ENCODE measurements around the gene WSB2.
"Not testable (repeated sequence)": the region's sequence is repeated elsewhere in the genome, so short reads cannot be mapped to it uniquely, and the experiment has no call there.

Gene WSB2

DNA sequence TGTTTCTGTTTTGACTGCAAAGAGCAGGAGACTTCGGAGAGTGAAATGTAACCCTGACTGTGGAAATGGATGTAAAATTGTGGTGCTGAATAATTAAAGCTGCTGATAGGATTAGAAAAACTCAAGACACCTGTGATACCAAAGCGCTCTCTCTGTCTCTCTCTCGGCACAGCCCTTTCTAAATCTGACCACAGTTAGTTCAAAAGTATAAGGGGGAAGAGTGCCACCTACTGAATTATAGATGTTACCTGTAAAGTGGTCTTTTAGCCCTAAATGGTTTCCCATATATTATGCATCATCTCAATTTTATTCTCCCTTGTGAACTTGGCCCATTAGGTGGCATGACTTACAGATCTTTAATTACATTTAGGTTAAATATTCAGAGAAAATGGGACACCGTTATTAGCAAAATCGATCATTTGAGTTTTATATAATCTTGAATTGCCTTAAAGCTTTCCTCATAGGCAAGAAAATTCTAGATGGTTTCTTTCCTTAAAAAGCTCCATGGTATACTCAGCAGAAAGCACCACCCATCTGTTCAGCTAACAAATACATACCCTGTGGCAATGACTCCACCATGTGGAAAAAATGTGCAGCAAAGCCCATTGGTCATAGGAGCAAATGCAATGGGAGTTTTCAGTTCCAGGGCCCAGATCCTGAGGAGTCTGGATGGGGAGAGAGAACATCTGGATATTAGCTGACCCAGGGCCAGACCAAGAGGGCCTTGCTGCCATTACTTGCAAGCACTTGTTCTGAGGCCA, 26.4 kb downstream of the WSB2 start:
- DNase-seq = no peak

DNA sequence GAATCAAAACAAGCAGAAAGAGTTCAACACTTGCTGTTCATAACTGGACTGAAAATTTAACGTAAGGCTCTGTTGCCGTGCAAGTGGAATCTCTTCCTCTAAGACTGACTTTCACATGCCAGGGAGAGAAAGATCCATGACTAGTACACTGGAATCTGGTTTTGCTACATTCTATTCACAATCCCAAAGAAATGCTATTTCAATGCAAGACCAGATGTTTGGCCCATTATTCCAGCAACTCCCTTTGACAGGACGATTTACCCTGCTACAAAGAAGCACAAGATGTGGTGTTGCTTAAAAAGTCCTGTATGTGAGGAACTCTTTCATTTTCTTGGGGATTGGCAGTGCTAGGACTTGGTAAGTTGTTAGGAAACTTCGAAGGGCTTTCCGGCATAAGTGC, 27.1 kb downstream of the WSB2 start:
- no peak for DNase-seq

- no peak for DNase-seq
These were observed 27.7 kb downstream of the WSB2 start for GRCh38 chr12:118033323-118033722.

GRCh38 chr12:118032188-118032587, 28.8 kb downstream of the WSB2 start:
- no peak for DNase-seq

- no peak for DNase-seq
These were observed 31.8 kb downstream of the WSB2 start for GRCh38 chr12:118029166-118029565.

GRCh38 chr12:118025168-118025567, 35.8 kb downstream of the WSB2 start:
- DNase-seq = no peak

DNA sequence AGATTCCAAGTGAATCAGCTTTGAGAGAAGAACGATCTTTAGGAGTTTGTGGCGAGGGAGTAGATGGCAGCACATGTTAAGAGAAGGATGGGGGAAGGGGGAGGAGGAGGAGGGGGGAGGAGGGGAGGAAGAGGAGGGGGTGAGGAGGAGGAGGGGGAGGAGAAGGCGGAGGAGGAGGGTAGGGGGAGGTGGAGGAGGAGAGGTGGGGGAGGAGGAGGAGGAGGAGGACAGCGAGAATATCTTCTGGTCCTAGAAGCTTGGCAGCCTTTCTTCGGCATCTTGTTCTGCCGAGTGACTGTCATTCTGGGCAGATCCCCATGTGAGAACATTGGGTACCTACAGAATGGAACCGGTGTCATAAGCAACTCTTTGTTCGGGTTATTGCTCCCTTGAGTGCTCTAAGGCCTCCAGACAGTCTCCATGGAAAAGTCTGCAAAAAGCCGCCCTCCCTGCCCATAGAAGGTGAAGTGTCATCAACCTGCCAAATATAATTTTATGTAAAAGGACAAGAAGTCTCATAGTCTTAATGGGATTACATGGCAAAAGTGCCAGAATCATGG, 37.6 kb downstream of the WSB2 start:
- no peak for DNase-seq

GRCh38 chr12:118022728-118023109, 38.3 kb downstream of the WSB2 start:
- DNase-seq = no peak

DNA sequence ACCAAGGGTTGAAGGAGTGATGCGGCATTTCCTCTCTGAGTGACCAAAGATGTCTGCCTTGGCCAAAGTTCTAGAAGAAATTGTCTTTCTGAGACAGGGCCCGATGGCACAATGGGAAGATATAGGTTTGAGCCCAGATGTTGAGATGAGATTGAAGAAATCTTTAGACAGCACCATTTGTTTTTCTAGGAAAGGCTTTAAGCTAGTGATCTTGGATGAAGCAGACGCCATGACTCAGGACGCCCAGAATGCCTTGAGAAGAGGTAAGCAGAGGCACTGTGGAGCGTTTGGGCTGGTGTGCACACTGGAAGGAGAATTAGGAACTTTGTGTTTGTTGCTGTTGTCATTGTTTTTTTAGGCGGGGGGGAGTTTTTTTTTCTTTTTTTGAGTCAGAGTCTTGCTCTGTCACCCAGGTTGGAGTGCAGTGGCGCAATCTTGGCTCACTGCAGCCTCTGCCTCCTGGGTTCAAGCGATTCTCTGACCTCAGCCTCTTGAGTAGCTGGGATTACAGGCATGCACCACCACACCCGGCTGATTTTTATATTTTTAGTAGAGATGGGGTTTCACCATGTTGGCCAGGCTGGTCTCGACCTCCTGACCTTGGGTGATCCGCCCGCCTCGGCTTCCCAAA, 38.8 kb downstream of the WSB2 start:
- not testable (repeated sequence) for DNase-seq

DNA sequence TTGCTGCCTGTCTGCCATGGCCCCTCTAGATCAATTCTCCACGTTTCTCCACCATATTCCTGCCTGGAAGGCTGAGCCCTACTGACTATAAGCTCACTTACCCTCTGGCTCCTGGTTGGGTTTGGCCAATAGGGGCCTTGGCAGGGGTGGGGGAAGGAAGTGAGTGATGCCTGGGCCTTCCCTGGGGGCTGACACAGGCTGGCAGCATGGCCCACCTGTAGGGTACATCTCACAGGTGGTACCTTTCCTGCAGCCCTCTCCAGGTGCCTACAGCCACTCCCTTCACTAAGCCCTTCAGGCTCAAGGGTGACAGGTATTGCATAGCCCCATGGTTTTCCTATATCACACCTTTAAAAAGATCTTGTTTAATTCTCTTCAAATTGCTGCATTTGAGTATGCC, 40.9 kb downstream of the WSB2 start:
- no peak for DNase-seq

GRCh38 chr12:118017926-118018325, 43.1 kb downstream of the WSB2 start:
- no peak for DNase-seq

DNA sequence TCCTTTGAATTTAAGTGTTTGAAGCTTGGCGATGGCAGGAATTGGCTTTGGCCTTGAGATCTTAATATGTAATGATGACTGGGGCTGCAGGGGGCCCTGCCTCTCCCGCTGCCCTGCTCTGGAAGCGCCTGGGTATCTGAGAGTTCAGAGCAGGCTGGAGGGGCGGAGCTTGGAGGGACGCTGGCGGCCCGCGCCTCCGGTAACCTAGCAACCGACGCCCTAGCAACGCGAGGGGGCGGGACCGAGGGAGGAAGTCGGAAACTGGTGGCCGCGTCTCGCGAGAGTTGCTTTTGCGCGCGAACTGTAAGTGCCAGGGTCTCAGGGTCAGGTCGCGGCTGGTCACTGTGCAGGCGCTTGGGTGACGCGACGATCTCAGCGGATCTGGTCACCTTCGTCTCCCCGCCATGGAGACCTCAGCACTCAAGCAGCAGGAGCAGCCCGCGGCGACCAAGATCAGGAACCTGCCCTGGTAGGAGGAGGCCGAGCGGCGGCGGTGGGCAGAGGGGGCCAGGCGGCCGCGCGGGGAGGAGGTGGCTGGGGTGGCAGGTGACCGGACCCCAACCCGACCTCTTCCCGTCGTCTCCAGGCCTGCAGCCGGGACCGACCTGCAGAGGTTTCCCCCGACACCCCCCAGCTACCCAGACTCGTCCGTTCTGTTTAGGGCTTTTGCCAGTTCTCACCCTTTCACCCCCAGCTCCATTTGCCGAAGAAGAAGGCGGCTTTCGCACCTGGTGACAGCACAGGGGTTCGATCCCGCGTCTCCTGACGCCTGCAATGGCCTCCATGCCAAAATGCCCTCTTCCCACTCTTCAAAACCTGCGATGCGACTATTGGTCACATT, 44.3 kb downstream of the WSB2 start, which contains the start of gene RFC5:
RFC5 (plus strand) TSS at position 280 of the 841 bp plus-strand sequence; CDS start at position 405, 125 bp downstream.
- peak; percentile 98 to 99 for DNase-seq

GRCh38 chr12:118015944-118016343, 45.0 kb downstream of the WSB2 start:
- DNase-seq = no peak

GRCh38 chr12:118015306-118015705, 45.7 kb downstream of the WSB2 start:
- no peak for DNase-seq

- DNase-seq = no peak
These were observed 47.7 kb downstream of the WSB2 start for GRCh38 chr12:118013283-118013682.

DNA sequence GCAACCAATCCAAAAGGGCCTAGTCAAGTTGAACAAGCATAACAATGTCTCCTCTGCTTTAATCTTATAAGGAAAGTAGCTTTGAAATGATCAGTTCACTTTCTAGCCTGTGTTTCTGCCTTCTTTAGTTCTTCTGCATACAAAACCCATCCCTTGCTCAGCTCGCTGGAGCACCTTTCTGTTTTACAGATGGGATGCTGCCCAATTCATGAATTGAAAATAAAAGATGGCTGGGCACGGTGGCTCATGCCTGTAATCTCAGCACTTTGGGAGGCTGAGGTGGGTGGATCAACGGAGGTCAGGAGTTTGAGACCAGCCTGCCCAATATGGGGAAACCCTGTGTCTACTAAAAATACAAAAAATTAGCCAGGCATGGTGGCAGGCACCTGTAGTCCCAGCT, 49.0 kb downstream of the WSB2 start:
- DNase-seq = no peak

DNA sequence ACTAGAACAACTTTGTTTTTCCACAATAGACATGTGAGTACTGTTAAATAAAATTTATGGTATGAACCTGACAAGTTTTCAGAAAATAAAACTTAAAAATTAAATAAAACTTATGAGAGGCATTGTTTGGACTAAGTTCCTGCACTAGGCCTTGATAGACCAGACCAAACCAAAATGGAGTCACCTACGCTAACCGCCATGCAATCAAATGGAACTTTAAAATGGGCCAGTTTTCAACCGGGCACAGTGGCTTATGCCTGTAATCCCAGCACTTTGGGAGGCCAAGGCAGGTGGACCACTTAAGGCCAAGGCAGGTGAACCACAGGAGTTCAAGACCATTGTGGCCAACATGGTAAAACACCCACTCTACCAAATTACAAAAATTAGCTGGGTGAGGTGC, 49.6 kb downstream of the WSB2 start:
- no peak for DNase-seq

DNA sequence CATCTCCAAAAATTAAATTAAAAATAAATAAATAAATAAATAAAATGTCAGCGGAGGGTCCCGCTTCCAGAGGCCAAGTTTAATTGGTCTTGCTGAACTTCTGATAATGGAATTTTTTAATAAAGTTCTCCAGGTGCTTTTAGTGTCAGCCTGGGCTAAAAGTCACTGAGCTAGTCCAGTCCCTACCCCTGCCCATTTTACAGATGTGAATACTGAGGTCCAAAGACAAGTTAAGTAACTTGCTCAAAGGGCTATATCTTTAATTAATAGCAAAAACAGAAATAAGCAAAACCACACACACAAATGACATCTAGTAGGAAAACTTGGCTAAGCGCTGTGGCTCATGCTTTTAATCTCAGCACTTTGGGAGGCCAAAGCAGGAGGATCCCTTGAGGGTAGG, 50.1 kb downstream of the WSB2 start:
- no peak for DNase-seq

GRCh38 chr12:117999806-118000205, 61.2 kb downstream of the WSB2 start:
- peak in 1 of 2 experiments; percentile 20 for DNase-seq

DNA sequence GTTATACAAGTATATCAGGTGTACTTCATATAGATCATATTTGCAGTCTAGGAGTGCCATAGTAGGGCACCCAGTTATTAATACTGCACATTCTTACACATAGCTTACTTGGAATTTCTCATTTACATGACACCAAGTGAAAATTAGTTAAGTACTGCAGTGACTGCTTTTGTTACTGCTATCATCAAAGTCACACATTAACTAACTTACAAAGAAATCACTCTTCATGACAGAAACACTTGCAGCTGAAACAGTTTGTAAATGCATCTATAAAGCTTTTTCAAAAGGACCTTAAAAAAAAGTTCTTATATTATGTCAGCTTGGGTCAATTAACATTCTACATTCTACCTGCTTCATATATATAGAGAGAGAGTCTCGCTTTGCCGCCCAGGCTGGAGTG, 62.3 kb downstream of the WSB2 start:
- no peak for DNase-seq

DNA sequence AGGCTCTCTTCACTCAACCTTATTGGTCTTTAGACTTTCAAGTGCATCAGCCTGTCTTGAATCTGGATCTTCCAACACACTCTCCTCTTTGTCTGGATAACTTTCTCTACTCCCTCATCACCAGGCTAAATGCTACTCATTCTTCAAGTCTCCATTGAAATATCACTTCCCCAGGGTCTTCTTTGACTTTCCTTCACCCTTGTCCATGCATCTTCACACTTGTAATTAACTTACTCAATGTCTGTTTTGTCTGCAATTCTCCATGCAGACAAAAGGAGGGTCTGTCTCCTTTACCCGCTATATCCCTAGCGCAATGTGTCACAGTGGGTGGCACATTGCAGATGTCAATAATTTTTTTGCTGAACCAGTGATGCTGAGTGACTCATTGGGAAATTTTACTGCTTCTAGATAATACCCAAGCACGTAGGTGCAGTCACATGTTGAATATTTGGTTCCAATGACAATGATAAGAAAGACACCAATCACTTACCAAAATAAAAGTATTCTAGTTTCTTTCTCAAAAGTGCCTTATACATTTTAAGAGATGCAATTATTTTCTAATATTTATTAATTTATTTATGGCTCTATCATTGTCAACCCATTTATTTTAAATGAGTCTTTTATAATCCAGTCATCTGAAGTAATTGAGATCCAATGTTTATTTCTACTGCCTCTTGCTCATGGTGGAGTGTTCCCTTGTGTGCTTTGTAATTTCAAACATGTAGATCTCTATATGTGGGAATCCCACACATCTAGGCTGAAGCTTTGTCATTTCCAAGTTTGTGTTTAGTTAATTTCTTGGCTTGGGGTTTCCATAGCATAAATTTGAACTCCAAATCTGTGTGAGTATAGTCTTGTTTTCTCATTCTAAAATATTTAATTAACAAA, 66.2 kb downstream of the WSB2 start:
- no peak for DNase-seq

Data from activated T-cell treated with anti-CD3 and anti-CD28 coated beads, Interleukin-2, amount 50 U/mL, for 48 hours (primary cell).